ENCODE measurements around the gene MPG.
A peak's percentile ranks its signal among the peaks of the same experiment; 100 is the strongest.

The MPG gene

DNA sequence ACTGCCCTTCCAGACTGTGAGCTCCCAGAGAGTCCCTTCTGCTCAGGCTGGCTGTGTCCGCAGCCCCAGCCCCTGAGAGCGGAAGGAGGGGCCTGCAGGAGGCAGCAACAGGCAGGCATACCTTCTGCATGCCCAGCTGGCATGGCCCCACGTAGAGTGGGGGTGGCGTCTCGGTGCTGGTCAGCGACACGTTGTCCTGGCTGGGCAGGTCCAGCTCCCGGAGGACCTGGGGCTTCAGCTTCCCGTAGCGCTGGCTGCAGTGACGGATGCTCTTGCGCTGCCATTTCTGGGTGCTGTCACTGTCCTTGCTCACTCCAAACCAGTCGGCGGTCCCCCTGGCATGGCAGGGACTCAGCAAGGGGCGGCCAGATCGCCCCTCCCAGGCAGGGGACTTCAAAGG, 14.6 kb upstream of the MPG start:
- no peak for TF ChIP-seq POLR2AphosphoS5 (IDR thresholded peaks at IDR 0.05; ENCODE audit: low read depth, low read length)
- TF ChIP-seq, protein P1, sequence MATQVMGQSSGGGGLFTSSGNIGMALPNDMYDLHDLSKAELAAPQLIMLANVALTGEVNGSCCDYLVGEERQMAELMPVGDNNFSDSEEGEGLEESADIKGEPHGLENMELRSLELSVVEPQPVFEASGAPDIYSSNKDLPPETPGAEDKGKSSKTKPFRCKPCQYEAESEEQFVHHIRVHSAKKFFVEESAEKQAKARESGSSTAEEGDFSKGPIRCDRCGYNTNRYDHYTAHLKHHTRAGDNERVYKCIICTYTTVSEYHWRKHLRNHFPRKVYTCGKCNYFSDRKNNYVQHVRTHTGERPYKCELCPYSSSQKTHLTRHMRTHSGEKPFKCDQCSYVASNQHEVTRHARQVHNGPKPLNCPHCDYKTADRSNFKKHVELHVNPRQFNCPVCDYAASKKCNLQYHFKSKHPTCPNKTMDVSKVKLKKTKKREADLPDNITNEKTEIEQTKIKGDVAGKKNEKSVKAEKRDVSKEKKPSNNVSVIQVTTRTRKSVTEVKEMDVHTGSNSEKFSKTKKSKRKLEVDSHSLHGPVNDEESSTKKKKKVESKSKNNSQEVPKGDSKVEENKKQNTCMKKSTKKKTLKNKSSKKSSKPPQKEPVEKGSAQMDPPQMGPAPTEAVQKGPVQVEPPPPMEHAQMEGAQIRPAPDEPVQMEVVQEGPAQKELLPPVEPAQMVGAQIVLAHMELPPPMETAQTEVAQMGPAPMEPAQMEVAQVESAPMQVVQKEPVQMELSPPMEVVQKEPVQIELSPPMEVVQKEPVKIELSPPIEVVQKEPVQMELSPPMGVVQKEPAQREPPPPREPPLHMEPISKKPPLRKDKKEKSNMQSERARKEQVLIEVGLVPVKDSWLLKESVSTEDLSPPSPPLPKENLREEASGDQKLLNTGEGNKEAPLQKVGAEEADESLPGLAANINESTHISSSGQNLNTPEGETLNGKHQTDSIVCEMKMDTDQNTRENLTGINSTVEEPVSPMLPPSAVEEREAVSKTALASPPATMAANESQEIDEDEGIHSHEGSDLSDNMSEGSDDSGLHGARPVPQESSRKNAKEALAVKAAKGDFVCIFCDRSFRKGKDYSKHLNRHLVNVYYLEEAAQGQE (IDR thresholded peaks at IDR 0.05; ENCODE audit: insufficient read depth in 1 of 2, low read depth in 2 of 2, low read length in 2 of 2) = no peak
- no peak for TF ChIP-seq TAF1 (IDR thresholded peaks at IDR 0.05; ENCODE audit: borderline replicate concordance, insufficient read depth, low read length)
- TF ChIP-seq FOXP2 (optimal IDR thresholded peaks at IDR 0.05; ENCODE audit: borderline replicate concordance, extremely low read depth, extremely low read length, insufficient read depth) = no peak
- TF ChIP-seq SIN3A (IDR thresholded peaks at IDR 0.05; ENCODE audit: borderline replicate concordance, insufficient read depth, low read length) = no peak

DNA sequence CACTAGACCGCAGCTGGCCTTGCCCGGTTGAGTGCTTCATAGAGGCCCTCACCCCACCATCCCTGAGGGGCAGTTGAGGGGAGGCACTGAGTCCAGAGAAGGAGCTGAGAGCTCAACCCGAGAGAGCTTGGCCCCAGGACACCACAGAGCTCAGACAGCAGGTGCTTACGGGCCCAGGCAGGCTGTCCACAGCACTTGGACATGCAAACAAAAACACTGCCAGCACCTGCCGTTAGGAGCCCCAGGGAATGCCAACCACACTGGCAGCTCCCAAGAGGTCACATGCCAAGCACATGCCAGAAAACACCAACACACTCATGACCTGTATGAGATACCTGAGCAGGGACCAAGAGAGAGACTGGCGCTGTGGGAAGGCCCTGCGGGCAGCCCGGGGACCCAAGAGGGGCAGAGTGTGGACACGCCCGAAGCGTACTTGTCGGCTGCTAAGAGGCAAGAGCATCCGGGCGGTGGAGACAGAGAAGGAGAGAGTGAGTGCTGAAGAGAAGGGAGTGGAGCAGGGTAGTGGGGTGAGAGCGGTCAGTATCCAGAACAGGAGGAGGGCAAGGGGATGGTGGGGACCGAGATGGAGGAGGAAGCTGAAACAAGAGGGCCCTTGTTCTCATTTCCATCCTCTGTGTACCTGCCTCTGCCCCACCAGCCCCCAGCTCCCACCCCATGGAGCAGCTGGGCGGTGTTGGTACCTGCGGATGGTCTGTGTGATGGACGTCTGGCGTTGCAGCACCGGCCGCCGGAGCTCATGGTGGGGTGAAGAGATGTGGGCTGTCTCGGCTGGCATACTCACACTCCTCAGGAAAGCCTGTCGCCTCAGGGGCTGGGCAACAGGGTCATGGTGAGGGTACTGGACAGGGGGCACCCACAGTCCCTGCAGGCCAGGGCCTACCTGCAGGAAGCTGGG, 13.8 kb upstream of the MPG start:
- TF ChIP-seq POLR2AphosphoS5 (IDR thresholded peaks at IDR 0.05; ENCODE audit: low read depth, low read length) (no peak), TAF1 (IDR thresholded peaks at IDR 0.05; ENCODE audit: borderline replicate concordance, insufficient read depth, low read length) (no peak), FOXP2 (optimal IDR thresholded peaks at IDR 0.05; ENCODE audit: borderline replicate concordance, extremely low read depth, extremely low read length, insufficient read depth) (no peak), SIN3A (IDR thresholded peaks at IDR 0.05; ENCODE audit: borderline replicate concordance, insufficient read depth, low read length) (no peak)
- TF ChIP-seq, protein P1 (IDR thresholded peaks at IDR 0.05; ENCODE audit: insufficient read depth in 1 of 2, low read depth in 2 of 2, low read length in 2 of 2) = no peak

GRCh38 chr16:64914-65255, 13.1 kb upstream of the MPG start:
- TF ChIP-seq POLR2AphosphoS5 (IDR thresholded peaks at IDR 0.05; ENCODE audit: low read depth, low read length) (no peak), TAF1 (IDR thresholded peaks at IDR 0.05; ENCODE audit: borderline replicate concordance, insufficient read depth, low read length) (no peak), FOXP2 (optimal IDR thresholded peaks at IDR 0.05; ENCODE audit: borderline replicate concordance, extremely low read depth, extremely low read length, insufficient read depth) (no peak), SIN3A (IDR thresholded peaks at IDR 0.05; ENCODE audit: borderline replicate concordance, insufficient read depth, low read length) (no peak)
- TF ChIP-seq, protein P1 (IDR thresholded peaks at IDR 0.05; ENCODE audit: insufficient read depth in 1 of 2, low read depth in 2 of 2, low read length in 2 of 2) = no peak

DNA sequence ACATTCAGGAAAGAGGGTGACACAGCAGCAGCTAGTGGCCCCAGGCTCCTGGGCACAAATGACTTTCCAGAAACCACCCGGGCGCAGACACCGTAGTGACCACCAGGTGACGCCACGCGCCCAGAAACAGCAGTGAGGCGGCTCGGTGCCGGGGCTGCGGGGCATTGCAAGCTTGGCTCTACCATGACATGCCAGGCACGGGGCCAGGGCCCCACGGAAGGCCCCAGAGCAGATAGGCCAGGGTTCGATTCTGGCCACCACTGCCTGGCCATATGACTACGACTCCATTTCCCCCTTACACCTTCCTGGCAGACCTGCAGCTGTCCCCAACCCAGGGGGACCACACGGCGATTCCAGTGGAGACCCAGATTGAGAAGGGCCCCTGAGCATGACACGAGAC, 12.3 kb upstream of the MPG start:
- TF ChIP-seq, protein P1 (IDR thresholded peaks at IDR 0.05; ENCODE audit: insufficient read depth in 1 of 2, low read depth in 2 of 2, low read length in 2 of 2) = no peak
- peak; percentile 60 for TF ChIP-seq FOXP2 (optimal IDR thresholded peaks at IDR 0.05; ENCODE audit: borderline replicate concordance, extremely low read depth, extremely low read length, insufficient read depth)

All from PFSK-1 (cell line).